ENCODE data around the gene ZNF319.

Gene ZNF319

DNA sequence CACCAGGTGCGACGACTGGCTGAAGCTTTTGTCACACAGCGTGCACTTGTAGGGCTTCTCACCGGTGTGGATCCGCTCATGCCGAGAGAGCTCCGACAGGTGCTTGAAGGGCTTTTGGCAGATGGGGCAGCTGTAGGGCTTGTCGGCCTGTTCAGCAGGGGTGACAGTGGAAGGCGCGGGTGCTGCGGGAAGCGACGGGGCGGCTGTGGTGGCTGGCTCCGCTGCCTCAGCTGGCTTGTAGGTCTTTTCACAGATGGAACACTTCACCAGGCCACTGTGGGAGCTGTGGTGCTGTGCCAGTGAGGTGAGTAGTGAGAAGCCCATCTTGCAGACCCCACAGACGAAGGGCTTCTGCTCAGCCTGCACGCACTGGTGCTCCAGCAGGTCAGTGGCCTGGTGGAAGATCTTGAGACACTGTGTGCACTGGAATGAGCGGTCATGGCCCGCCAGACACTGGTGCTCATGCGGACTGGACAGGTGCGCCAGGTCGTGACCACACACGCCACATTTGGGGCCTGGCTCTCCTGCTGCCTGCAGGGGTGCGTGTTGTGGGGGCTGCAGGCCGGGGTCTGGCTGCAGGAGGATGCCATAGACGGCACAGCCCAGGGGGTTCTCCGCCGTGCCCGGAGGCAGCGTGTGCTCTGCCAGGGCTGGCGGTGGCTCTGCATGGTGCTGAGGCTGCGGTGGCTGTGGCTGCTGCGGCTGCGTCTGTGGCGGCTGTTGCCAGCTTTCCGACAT, 2.8 kb downstream of the ZNF319 start:
- H3K27ac Mint-ChIP-seq, result peak overlapping the region; percentile 67
- DNase-seq (ENCODE audit: low spot score in 2 of 2) (no peak), ATAC-seq (no peak)
- peak overlapping the region; percentile 71 for H3K4me3 Mint-ChIP-seq
- no peaks in the 10 kb centered on the region for H3K9me3 Mint-ChIP-seq
- H3K36me3 Mint-ChIP-seq, result peaks cover 48% of the 10 kb centered on the region
- H3K4me1 Mint-ChIP-seq, result peaks cover 67% of the 10 kb centered on the region

DNA sequence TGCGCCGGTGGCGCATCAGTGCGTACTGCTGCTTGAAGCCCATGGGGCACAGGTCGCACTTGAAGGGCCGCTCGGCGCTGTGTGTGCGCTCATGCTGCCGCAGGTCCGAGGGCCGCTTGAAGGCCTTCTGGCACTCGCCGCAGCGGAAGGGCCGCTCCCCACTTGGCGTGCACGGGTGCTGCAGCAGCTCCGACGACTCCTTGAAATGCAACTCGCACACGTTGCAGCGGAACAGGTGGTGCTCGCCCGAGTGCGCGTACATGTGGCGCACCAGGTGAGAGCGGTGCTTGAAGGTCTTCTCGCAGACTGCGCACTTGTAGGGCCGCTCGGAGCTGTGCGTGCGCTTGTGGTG, 3.3 kb downstream of the ZNF319 start:
- no peak for ATAC-seq
- H3K4me1 Mint-ChIP-seq, result peaks cover 65% of the 10 kb centered on the region
- H3K27ac Mint-ChIP-seq, result peak overlapping the region; percentile 67
- H3K4me3 Mint-ChIP-seq, result no peak overlapping the region
- no peaks in the 10 kb centered on the region for H3K9me3 Mint-ChIP-seq
- no peak for DNase-seq (ENCODE audit: low spot score in 2 of 2)
- peaks cover 42% of the 10 kb centered on the region for H3K36me3 Mint-ChIP-seq

DNA sequence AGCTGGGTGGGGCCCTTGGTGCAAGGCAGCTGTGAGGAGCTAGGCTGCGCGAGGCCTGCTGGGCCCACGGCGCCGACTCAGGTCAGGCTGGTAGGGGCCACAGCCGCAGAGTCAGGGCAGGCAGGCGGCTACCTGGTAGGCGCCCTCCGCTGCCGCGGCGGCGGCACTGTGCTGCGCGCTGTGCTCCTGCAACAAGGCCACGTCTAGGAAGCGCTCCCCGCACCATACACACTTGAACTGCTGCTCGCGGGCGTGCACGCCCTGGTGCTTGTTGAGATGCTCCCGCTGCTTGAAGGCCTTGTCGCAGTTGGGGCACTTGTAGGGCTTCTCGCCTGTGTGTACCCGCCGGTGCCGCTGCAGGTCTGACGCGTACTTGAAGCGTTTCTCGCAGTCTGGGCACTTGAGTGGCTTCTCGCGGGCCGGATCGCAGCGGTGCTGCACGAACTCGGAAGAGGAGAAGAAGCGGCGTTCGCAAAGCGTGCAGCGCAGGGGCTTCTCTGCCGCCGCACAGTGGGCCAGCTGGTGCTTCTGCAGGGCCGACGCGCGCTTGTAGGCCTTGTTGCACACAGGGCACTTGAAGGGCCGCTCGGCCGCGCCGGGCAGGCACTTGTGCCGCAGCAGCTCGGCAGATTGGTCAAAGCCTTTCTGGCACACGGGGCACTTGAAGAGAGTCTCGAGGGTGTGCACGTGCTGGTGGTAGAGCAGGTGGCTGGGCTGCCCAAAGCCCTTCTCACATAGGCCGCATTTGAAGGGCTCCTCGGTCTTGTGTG, 3.9 kb downstream of the ZNF319 start:
- DNase-seq (ENCODE audit: low spot score in 2 of 2), result no peak
- Mint-ChIP-seq H3K36me3 (peaks cover 42% of the 10 kb centered on the region), H3K27ac (peak overlapping the region; percentile 76), H3K4me3 (no peak overlapping the region), H3K9me3 (no peaks in the 10 kb centered on the region), H3K4me1 (peaks cover 60% of the 10 kb centered on the region)
- ATAC-seq, result no peak

DNA sequence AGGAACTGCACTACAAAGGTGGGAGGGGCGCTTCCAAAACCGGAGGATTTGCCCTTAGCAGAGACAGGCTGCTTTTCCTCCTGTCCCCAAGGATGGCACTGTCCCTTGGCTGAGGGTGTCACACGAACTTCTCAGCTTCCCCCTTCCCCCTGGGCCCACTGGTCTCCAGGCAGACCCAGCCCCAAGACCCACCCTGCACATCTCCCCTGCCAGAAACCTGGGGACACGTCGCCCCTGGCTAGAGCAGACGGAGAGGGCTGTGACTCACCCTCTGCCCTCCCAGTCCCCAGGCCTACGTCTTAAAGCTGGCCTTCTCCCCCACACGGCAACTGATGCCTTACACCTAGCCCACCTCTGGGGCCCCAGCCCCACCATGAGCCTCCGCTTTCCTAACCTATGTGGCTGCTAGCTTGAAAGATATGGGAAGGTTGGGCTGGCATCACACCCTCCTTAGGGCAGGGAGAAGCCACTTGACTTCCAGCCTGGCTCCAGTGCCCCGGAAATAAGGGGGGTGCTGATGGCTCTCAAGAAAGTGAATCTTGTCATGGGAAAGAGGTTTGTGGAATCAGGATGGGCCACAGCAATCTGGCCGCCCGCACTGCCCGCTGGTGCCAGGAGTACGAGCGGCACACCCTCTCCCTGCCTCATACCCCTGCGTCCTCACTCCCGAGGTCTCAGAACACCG, 4.6 kb downstream of the ZNF319 start:
- H3K27ac Mint-ChIP-seq, result peak overlapping the region; percentile 76
- ATAC-seq, result no peak
- H3K4me1 Mint-ChIP-seq, result peaks cover 53% of the 10 kb centered on the region
- no peak overlapping the region for H3K4me3 Mint-ChIP-seq
- H3K36me3 Mint-ChIP-seq, result peaks cover 39% of the 10 kb centered on the region
- DNase-seq (ENCODE audit: low spot score in 2 of 2), result no peak
- H3K9me3 Mint-ChIP-seq, result no peaks in the 10 kb centered on the region

DNA sequence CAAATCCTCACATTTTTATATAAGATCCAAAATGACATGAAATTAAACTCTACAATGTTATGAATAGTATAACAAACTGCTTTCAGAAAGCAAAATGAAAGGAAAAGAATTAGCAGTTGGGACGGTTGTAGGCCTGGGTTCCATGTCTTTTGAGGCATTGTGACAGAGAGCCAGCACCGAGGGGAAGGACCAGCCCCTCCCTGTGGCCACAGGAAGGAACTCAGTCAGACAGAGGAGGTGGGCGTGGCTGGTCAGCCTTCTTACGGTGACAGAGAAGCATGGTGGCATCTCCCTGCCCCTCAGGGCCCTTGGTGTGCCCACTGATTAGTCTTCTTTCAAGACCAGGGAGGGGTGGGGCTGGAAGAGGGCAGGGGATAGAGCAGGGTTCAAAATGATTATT, 5.7 kb downstream of the ZNF319 start:
- H3K36me3 Mint-ChIP-seq, result peaks cover 38% of the 10 kb centered on the region
- DNase-seq (ENCODE audit: low spot score in 2 of 2), result peak in 1 of 2 donors; percentile 72
- no peak overlapping the region for H3K4me3 Mint-ChIP-seq

DNA sequence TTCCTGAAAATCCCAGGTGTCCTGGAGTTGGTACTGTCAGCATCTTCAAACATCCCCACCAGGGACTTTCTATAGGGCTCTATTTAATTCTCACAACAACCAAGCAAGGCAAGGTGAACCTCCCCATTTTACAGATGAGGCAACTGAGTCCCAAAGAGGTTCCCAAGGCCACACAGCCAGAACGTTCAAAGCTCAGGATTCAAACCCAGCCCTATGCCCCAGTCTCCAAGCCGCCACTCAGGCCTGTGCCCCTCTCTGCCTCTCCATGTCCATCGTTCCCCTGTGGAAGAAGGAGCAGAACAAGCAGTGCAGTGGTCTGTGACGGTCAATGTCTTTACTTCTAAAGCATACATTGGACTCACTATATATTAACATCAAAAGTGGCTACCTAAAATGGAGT, 6.1 kb downstream of the ZNF319 start:
- Mint-ChIP-seq H3K4me1 (peaks cover 52% of the 10 kb centered on the region), H3K4me3 (no peak overlapping the region)

More for the DNA sequence above, 5.7 kb downstream of the ZNF319 start:
- peaks cover 53% of the 10 kb centered on the region for H3K4me1 Mint-ChIP-seq
- peak; percentile 65 for ATAC-seq
- H3K9me3 Mint-ChIP-seq, result no peaks in the 10 kb centered on the region
- H3K27ac Mint-ChIP-seq, result peak overlapping the region; percentile 76

DNA sequence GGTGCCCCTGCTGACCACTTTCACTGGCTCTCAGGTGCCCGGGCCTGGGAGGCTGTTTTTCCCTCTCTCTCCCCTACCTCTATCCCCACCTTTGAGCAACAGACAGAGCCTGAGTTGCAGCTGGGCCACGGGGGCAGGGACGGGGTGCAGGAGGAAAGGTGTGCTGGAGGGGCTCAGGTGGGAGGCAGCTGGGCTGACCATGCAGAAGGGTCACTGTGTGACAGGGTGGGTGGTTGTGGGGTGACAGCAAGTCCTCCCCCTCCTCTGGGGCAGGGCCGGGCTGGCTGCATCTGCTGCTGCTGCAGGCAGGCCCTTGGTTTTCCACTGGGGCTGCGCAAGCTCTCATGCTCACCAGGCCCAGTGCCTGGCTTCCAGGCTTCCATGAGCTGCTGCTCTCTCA, 6.6 kb downstream of the ZNF319 start:
- ATAC-seq (no peak), DNase-seq (ENCODE audit: low spot score in 2 of 2) (no peak)
- no peak overlapping the region for H3K4me3 Mint-ChIP-seq
- H3K27ac Mint-ChIP-seq, result no peak overlapping the region
- peaks cover 32% of the 10 kb centered on the region for H3K36me3 Mint-ChIP-seq
- H3K9me3 Mint-ChIP-seq, result no peaks in the 10 kb centered on the region
- peaks cover 47% of the 10 kb centered on the region for H3K4me1 Mint-ChIP-seq

More for the DNA sequence above, 6.1 kb downstream of the ZNF319 start:
- Mint-ChIP-seq H3K36me3 (peaks cover 36% of the 10 kb centered on the region), H3K27ac (peak overlapping the region; percentile 76), H3K9me3 (no peaks in the 10 kb centered on the region)
- DNase-seq (ENCODE audit: low spot score in 2 of 2), result no peak
- no peak for ATAC-seq

DNA sequence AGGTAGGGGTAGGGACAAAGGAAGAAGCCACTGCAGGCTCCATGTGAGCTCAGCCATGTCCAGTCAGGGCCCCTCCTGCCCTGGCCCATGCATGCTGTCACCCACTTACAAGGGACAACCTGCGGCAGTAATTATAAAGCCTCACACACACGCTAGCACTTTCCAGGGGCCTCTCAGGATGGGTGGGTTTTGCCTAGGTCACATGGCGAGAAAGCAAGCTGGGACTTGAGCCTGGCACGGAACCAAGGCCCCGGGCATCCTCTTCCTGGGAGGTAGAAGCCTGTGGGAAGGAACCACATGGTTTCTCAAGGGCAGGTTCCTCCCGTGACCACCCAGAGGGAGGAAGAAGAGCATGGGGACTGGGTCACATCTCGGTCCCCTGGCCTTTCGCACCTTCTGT, 7.0 kb downstream of the ZNF319 start:
- Mint-ChIP-seq H3K4me3 (no peak overlapping the region), H3K27ac (peak overlapping the region; percentile 81)
- ATAC-seq, result no peak

DNA sequence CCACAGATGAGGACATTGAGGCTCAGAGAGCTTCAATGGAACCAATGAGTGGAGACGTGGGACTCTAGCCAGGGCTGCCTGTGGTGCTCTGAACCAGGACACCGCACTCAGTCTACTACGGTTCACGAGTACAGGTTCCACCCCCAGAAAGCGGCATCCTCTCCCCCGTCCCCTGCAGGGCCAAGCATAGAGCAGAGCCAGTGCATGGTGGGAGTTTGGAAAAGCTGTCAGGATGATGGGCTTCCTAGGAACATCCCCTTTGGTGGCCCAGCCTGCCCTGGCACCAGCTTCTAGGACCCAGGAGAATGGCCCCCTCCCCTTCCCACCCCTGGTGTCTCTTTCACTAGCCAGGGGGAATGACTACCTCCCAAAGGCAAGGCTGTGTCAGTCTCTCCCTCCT, 8.4 kb downstream of the ZNF319 start:
- Mint-ChIP-seq H3K4me1 (peaks cover 29% of the 10 kb centered on the region), H3K9me3 (no peaks in the 10 kb centered on the region), H3K27ac (peak overlapping the region; percentile 81), H3K36me3 (peaks cover 17% of the 10 kb centered on the region), H3K4me3 (no peak overlapping the region)
- no peak for ATAC-seq
- DNase-seq (ENCODE audit: low spot score in 2 of 2), result no peak

More for the DNA sequence above, 7.0 kb downstream of the ZNF319 start:
- DNase-seq (ENCODE audit: low spot score in 2 of 2), result no peak
- Mint-ChIP-seq H3K4me1 (peaks cover 42% of the 10 kb centered on the region), H3K9me3 (no peaks in the 10 kb centered on the region), H3K36me3 (peaks cover 27% of the 10 kb centered on the region)

DNA sequence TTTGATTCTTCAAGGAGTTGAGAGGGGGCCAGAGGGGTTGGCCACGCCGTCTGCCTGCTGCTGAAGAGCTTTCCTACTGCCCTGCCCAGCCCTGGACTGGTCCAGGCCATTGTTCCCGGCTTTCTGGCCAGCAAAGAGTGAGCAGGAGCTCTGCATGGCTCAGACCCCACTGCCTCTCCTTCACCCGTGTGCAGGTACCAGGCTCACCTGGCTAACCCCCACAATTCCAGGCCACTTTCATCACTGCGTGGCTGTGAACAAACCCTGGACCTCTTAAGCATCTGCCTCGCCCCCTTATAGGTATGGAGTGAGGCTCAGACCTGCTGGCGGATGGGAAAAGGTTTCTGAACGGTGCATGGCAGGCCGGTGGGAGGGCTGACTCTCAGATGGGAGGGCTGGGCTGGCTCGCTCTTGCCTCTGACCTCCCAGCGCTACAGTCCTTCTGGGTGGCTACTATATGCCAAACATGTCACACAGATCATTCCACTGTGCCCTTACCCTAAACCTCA, 8.9 kb downstream of the ZNF319 start:
- Mint-ChIP-seq H3K27ac (peak overlapping the region; percentile 30), H3K36me3 (peaks cover 12% of the 10 kb centered on the region), H3K4me1 (peaks cover 29% of the 10 kb centered on the region), H3K4me3 (no peak overlapping the region), H3K9me3 (no peaks in the 10 kb centered on the region)
- DNase-seq (ENCODE audit: low spot score in 2 of 2) (no peak), ATAC-seq (no peak)

DNA sequence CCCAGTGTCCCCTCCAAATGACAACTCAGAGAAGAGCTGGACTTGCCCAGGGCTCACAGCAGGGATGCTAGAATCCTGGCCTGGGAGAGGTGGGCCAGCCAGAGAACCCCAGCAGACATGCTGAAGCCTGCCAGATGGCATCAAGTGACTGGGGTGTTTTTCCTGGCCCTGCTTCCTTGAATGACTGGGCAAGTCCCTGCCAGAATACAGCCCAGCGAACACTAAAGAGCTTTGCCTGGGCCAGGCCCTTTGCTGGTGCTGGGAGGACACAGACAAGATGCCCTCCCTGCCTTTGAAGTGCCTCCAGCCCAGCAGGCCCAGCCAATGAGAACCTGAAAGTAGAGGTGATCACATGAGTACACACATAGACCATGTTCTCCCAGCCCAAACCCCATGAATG, 11.5 kb downstream of the ZNF319 start:
- Mint-ChIP-seq H3K4me1 (peaks cover 24% of the 10 kb centered on the region), H3K4me3 (no peak overlapping the region), H3K36me3 (no peaks in the 10 kb centered on the region), H3K9me3 (no peaks in the 10 kb centered on the region), H3K27ac (no peak overlapping the region)
- DNase-seq (ENCODE audit: low spot score in 2 of 2) (no peak), ATAC-seq (no peak)

DNA sequence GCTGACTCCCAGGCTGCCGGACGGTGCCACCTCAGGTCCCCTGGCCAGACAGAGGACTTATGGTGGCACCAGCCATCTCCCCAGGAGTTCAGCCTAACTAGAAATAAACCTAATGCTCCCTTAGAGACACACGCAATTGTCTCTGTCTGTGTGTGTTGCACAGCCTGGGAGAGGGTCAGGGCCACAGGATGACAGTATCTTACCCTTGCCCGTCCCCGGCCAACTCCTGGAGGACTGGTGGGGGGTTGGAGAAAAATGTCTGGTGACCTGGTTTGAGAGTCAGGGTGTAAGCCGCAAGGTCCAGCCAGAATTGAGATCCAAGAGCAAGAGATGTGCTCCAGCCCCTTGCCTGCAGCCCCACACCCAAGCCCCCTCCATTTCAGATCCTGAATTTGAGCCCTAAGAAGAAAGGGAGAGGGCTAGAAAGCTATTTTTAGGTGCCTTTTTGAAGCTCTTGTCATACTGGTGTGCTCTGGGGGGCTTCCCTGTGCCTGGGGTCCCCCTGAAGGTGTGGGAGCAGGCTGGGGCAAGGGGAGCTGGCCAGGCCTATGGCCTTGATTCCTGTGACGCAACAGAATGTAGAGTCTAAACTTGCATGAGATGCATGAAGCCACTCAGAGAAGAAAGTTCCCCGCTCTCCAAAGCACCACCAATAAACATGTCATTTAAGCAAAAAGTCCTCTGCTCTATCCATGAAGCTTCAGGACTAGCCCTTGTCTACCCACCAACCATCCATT, 12.9 kb downstream of the ZNF319 start:
- DNase-seq (ENCODE audit: low spot score in 2 of 2) (no peak), ATAC-seq (no peak)
- peaks cover 18% of the 10 kb centered on the region for H3K4me1 Mint-ChIP-seq
- H3K9me3 Mint-ChIP-seq, result no peaks in the 10 kb centered on the region
- H3K4me3 Mint-ChIP-seq, result no peak overlapping the region
- no peak overlapping the region for H3K27ac Mint-ChIP-seq
- H3K36me3 Mint-ChIP-seq, result no peaks in the 10 kb centered on the region

DNA sequence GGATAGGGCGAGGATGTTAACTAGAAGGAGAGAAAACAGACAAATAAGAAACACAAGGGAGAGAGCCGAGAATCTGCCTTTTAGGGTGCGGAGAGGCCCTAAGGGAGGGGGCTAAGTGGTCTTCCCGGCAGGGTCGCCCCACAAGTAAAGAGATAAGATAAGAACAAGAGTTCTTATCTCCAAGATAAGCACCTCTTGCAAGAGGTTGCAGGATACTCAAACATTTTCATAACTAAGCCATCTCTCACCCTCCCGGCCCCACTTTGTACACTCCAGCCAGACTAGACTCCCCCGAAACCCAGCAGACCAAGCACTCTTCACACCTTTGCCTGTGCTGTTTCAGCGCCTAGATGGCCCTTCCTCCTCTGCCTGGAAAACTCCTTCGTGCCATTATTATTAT, 14.3 kb downstream of the ZNF319 start:
- no peaks in the 10 kb centered on the region for H3K9me3 Mint-ChIP-seq
- peaks cover 15% of the 10 kb centered on the region for H3K4me1 Mint-ChIP-seq
- H3K27ac Mint-ChIP-seq, result no peak overlapping the region
- peak overlapping the region; percentile 87 for H3K4me3 Mint-ChIP-seq
- no peaks in the 10 kb centered on the region for H3K36me3 Mint-ChIP-seq
- DNase-seq (ENCODE audit: low spot score in 2 of 2) (no peak), ATAC-seq (no peak)

DNA sequence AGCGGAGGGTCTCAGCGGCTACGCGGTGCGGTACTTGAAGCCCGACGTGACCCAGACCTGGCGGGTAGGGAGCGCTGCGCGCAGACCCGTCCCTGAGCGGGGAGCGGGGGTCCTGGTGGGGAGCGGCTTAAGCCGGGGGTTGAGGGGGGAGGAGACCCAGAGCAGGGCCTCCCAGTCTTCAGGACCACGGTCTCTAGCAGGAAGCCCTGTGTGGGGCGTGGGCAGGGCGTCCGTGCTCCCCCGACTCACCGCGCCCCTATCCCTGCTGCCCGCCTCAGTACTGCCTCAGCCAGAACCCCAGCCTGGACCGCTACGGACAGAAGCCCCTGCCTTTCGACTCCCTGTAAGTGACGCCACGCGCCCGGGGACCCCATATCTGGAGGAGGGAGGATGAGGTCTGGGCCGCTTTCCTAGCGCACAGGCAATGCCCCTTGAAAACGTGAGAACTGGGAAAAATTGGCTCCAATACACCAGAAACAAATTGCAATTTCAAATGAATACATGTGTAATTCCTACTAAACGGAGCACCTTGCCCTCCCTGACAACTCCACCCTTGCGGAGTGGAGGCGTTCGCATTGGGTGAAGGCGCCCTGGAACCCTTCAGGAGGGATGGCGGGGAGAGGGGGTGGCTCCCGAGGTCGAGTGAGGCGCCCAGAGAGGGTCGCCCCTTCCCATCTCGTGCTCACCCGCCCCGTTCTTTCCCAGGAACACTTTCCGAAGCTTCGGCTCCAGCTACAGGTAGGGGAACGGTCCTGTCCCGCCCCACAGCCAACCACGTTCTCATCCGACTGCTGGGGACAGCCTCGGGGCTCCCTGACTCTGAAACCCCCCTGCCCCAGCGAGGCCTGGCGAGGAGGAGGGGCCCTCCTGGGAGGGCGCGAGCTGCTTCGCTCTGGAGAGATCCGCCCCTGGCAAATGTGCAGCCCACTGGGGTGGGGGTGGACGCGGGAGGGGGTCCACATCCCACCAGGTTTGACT, 15.0 kb downstream of the ZNF319 start:
- DNase-seq (ENCODE audit: low spot score in 2 of 2) (no peak), ATAC-seq (peak; percentile 73)
- Mint-ChIP-seq H3K4me3 (peak overlapping the region; percentile 87), H3K4me1 (peaks cover 15% of the 10 kb centered on the region), H3K27ac (peak overlapping the region; percentile 89), H3K36me3 (no peaks in the 10 kb centered on the region), H3K9me3 (no peaks in the 10 kb centered on the region)

All from stimulated activated effector memory CD8-positive, alpha-beta T cell treated with anti-CD3 and anti-CD28 coated beads, Interleukin-12 subunit alpha, Interleukin-12 subunit beta, amount 100 ng/mL, for 72 hours (primary cell).